GM19099 (cell line): ENCODE measurements around the gene PCDHGB2.

ENCODE experiments used
- POLR2A ChIP-seq: IDR thresholded peaks from 3 replicates; pipeline ENCODE4 v1.6.1; 2011; ENCODE audit warnings: low read depth; ENCODE audit not compliant: insufficient read length; ENCODE audit errors: extremely low read depth

PCDHGB2 gene

DNA sequence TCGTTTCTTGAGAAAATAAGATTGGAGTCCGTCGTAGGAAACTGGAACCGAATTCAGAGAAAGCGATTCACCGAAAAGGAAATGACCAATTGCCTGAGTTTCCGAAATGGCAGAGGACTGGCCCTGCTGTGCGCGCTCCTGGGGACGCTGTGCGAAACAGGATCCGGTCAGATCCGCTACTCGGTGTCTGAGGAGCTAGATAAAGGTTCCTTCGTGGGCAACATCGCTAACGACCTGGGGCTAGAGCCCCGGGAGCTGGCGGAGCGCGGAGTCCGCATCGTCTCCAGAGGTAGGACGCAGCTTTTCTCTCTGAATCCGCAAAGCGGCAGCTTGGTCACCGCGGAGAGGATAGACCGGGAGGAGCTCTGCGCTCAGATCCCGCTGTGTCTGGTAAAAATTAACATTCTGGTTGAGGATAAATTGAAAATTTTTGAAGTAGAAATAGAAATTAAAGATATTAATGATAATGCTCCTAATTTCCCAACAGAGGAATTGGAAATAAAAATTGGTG, 15.8 kb upstream of the PCDHGB2 start:
- no peak for TF ChIP-seq POLR2A

DNA sequence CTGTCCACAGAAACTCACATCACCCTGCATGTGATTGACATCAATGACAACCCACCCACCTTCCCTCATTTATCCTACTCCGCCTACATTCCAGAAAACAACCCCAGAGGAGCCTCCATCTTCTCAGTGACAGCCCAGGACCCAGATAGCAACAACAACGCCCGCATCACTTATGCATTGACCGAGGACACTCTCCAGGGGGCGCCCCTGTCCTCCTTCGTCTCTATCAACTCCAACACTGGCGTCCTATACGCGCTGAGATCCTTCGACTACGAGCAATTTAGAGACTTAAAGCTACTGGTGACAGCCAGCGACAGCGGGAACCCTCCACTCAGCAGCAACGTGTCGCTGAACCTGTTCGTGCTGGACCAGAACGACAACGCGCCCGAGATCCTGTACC, 14.5 kb upstream of the PCDHGB2 start:
- no peak for TF ChIP-seq POLR2A

DNA sequence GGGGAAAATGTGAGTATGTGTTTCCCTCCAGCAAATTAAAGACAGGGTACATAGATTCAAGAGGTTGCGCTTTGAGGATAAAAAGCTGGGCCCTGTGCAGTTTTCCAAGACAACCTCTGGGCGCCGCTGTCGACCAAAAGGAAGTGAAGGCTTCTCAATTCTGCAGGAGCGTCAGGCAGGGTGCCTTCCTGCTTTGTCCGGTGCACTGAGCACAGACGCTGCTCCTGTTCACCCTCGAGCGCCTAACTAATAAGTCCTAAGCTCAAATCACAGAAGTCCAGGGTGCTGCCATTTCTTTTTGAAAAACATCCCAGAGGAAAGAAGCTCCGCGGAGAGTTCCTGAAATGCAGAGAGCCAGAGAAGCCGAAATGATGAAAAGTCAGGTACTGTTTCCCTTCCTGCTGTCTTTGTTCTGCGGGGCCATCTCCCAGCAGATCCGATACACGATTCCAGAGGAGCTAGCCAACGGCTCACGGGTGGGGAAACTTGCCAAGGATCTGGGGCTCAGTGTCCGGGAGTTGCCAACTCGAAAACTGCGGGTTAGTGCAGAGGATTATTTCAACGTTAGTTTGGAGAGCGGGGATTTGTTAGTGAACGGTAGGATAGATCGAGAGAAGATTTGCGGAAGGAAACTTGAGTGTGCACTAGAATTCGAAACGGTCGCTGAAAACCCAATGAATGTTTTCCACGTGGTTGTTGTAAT, 9.7 kb upstream of the PCDHGB2 start, which contains the start of gene PCDHGB1:
TSS of gene PCDHGB1 (plus strand) at position 183 of the 703 bp plus-strand sequence. CDS start at position 345, 162 bp downstream.
- no peak for TF ChIP-seq POLR2A

DNA sequence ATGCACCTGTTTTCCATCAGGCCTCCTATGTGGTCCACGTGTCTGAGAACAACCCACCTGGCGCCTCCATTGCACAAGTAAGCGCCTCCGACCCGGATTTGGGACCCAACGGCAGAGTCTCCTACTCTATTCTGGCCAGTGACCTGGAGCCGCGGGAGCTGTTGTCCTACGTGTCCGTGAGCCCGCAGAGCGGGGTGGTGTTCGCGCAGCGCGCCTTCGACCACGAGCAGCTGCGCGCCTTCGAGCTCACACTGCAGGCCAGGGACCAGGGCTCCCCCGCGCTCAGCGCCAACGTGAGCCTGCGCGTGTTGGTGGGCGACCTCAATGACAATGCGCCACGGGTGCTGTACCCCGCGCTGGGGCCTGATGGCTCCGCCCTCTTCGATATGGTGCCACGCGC, 8.2 kb upstream of the PCDHGB2 start:
- TF ChIP-seq POLR2A = no peak

DNA sequence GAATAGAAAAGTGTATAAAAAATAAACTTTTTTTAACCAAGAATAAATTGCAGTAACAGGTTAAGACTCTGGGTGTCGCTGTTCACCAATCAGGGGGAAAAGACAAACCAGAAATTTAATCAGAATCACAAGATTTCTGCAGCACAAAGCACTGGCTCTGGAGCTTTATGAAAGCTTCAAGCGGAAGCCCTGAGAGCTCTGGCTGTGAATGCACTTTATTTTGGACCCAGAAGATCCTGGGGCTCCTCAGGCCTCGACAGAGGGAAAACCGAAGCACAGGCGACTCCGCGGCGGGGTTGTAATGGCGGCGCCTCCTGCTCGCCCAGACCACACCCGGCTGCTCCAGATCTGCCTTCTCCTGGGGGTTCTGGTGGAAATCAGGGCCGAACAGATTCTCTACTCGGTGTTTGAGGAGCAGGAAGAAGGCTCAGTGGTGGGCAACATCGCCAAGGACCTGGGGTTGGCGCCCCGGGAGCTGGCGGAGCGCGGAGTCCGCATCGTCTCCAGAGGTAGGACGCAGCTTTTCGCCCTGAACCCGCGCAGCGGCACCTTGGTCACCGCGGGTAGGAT, 4.8 kb upstream of the PCDHGB2 start, which contains the start of gene PCDHGA4:
TSS of gene PCDHGA4 (plus strand) at position 122 of the 570 bp plus-strand sequence. CDS start at position 209, 87 bp downstream.
- no peak for TF ChIP-seq POLR2A

DNA sequence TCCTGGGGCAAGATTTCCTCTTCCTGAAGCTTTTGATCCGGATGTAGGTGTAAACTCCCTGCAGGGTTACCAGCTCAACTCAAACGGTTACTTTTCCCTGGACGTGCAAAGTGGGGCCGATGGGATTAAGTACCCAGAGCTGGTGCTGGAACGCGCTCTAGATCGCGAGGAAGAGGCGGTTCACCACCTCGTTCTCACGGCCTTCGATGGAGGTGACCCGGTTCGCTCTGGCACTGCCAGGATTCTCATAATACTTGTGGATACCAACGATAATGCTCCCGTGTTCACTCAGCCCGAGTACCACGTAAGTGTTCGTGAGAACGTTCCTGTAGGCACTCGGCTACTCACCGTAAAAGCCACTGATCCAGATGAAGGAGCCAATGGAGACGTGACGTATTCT, 4.2 kb upstream of the PCDHGB2 start:
- no peak for TF ChIP-seq POLR2A

DNA sequence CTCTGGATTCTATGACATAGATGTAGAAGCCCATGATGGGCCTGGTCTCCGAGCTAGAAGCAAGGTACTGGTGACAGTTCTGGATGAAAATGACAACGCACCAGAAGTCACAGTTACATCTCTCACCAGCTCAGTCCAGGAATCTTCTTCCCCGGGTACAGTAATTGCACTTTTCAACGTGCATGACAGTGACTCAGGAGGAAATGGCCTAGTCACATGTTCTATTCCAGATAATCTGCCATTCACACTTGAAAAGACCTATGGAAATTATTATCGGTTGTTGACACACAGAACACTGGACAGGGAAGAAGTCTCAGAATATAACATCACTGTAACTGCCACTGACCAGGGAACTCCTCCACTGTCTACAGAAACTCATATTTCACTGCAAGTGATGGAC, 3.7 kb upstream of the PCDHGB2 start:
- no peak for TF ChIP-seq POLR2A

DNA sequence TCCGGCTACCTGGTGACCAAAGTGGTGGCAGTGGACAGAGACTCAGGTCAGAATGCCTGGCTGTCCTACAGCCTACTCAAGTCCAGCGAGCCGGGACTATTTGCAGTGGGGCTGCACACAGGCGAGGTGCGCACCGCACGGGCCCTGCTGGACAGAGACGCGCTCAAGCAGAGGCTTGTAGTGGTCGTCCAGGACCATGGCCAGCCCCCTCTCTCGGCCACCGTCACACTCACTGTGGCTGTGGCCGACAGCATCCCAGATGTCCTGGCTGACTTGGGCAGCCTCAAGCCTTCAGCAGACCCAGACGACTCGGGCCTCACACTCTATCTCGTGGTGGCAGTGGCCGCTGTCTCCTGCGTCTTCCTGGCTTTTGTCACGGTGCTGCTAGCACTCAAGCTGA, 2.8 kb upstream of the PCDHGB2 start:
- no peak for TF ChIP-seq POLR2A

DNA sequence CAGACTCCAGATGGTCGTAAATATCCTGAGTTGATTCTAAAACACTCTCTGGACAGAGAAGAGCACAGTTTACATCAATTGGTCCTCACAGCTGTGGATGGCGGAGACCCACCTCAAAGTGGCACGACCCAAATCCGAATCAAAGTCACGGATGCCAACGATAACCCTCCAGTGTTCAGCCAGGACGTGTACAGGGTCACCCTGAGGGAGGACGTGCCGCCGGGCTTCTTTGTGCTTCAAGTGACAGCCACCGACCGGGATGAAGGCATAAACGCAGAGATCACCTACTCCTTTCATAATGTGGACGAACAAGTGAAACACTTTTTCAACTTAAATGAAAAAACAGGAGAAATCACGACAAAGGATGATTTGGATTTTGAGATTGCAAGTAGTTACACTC, 891 bp downstream of the PCDHGB2 start:
- TF ChIP-seq POLR2A = no peak

DNA sequence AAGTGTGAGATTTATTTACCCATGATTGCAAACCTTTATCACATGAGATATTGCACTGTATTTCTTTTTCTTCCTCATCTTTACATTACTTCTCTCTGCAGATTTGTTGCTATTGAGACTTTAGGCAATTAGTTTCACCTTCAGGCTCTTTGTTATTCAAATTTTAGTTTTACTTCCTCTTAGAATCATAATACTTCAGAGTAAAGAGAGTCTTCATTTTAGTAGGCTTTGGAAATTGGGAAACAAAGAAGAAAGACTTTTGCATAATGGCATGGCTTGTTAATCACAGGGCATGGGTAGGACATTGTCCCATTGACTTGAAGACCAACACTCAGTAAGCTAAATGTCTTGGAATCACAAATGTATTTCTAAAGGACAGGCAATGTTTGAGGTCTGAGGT, 2.9 kb downstream of the PCDHGB2 start:
- TF ChIP-seq POLR2A = no peak

DNA sequence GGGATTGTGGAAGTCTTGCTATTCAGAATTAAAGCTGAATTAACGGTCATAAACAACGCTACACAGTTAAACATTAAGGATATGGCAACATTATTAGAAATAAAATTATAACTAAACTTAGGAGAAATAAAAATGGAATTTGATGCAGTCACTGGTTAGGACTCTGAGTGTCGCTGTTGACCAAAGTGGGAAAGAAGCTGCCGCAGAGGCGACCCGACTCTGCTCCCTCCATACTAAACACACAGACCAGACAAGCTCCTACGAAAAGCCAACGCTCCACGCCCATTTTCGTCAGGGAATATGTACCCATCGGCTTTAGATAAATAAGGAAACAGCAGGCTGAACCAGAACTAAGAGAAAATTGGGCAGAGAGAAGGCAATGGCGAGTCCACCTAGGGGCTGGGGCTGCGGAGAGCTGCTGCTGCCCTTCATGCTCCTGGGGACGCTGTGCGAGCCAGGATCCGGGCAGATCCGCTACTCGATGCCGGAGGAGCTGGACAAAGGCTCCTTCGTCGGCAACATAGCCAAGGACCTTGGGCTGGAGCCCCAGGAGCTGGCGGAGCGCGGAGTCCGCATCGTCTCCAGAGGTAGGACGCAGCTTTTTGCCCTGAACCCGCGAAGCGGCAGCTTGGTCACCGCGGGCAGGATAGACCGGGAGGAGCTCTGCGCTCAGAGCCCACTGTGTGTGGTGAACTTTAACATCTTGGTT, 4.3 kb downstream of the PCDHGB2 start, which contains the start of gene PCDHGA5:
TSS of gene PCDHGA5 (plus strand) at position 211 of the 709 bp plus-strand sequence. CDS start at position 380, 169 bp downstream.
- TF ChIP-seq POLR2A = no peak

DNA sequence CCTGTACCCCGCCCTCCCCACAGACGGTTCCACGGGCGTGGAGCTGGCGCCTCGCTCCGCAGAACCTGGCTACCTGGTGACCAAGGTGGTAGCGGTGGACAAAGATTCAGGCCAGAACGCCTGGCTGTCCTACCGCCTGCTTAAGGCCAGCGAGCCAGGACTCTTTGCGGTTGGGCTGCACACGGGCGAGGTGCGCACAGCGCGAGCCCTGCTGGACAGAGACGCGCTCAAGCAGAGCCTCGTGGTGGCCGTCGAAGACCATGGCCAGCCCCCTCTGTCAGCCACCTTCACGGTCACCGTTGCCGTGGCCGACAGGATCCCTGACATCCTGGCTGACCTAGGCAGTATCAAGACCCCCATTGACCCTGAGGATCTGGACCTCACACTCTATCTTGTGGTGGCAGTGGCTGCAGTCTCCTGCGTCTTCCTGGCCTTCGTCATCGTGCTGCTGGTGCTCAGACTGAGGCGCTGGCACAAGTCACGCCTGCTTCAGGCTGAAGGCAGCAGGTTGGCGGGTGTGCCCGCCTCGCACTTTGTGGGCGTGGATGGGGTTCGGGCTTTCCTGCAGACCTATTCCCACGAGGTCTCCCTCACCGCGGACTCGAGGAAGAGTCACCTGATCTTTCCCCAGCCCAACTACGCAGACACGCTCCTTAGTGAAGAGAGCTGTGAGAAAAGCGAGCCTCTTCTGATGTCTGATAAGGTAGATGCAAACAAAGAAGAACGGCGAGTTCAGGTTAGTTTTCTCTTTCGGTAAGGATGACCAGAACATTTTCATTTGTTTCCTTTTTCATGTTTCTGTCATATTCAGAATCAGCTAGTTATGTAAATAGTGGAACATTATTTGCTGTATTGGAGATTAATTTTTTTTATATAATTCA, 6.5 kb downstream of the PCDHGB2 start:
- TF ChIP-seq POLR2A = no peak

DNA sequence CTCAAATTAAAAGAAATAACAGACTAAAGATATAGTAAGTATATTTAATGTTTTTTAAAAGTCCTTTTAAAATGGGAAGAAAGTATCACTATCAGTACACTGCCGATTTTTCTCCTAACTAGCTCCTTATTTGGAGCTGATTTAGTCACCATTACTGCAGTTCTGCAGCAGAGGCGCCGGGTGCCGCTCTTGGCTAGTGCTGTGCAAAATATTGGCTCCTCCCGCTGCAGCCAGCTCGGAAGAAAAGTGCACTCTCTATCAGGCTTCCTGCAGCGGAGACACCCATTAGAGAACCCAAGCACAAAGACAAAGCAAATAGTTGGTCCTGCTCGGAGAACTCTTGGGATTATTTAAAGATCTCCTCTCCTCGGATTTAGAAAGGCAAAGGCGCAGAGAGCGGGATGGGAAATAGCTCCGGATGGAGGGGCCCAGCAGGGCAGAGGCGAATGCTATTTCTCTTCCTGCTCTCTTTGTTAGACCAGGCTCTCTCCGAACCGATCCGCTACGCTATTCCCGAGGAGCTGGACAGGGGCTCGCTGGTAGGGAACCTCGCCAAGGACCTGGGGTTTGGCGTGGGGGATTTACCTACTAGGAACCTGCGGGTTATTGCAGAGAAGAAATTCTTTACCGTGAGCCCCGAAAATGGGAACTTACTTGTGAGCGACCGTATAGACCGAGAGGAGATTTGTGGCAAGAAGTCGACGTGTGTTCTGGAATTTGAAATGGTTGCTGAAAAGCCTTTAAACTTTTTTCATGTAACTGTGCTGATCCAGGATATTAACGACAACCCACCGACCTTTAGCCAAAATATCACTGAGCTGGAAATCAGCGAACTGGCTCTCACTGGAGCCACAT, 10.4 kb downstream of the PCDHGB2 start, which contains the start of gene PCDHGB3:
TSS of gene PCDHGB3 (plus strand) at position 249 of the 855 bp plus-strand sequence. CDS start at position 402, 153 bp downstream.
- TF ChIP-seq POLR2A = no peak
